Endodermal cell (in vitro differentiated cells): ENCODE results near the gene CAMTA1. TPM values are rescaled to one million over a fixed set of nuclear protein-coding genes. Genes with fewer than 3 reads are reported as not detected.

ENCODE experiments used
- DNase-seq: peaks from one replicate; pipeline ENCODE4 v3.0.0-alpha.2; 2017
- H3K27ac ChIP-seq: 2 replicates; pipeline ENCODE4 v1.5.1; 2013; ENCODE audit warnings: mild to moderate bottlenecking, low read depth, low read length, moderate library complexity
- H3K27me3 ChIP-seq: 2 replicates; pipeline ENCODE4 v1.6.1; 2013; ENCODE audit warnings: mild to moderate bottlenecking, low read length, moderate library complexity; ENCODE audit not compliant: insufficient read depth, control insufficient read depth, poor library complexity, severe bottlenecking
- H3K36me3 ChIP-seq: 2 replicates; pipeline ENCODE4 v1.7.0; 2013; ENCODE audit warnings: mild to moderate bottlenecking, low read length, moderate library complexity; ENCODE audit not compliant: control insufficient read depth, insufficient read depth
- H3K4me1 ChIP-seq: one replicate; pipeline ENCODE4 v1.7.0; 2013; ENCODE audit warnings: low read length; ENCODE audit not compliant: control insufficient read depth, insufficient read depth
- H3K4me3 ChIP-seq: 2 replicates; pipeline ENCODE4 v1.5.1; 2013; ENCODE audit warnings: mild to moderate bottlenecking, low read length, moderate library complexity
- H3K9ac ChIP-seq: 2 replicates; pipeline ENCODE4 v1.6.1; 2013; ENCODE audit warnings: mild to moderate bottlenecking, low read length, moderate library complexity; ENCODE audit not compliant: poor library complexity, severe bottlenecking; ENCODE audit errors: extremely low read depth
- H3K9me3 ChIP-seq: 2 replicates; pipeline ENCODE4 v1.6.1; 2013; ENCODE audit warnings: mild to moderate bottlenecking, low read length, moderate library complexity; ENCODE audit not compliant: control insufficient read depth
- H3K27ac Mint-ChIP-seq: 2 replicates; pipeline ENCODE4 v1.8.0; 2020; ENCODE audit warnings: mixed read lengths
- H3K27me3 Mint-ChIP-seq: 2 replicates; pipeline ENCODE4 v1.8.0; 2021; ENCODE audit warnings: mild to moderate bottlenecking, mixed read lengths; ENCODE audit not compliant: insufficient read depth
- H3K36me3 Mint-ChIP-seq: 2 replicates; pipeline ENCODE4 v1.8.0; 2020; ENCODE audit warnings: low read depth, mixed read lengths
- H3K4me1 Mint-ChIP-seq: 2 replicates; pipeline ENCODE4 v1.8.0; 2020; ENCODE audit warnings: mixed read lengths
- H3K4me3 Mint-ChIP-seq: 2 replicates; pipeline ENCODE4 v1.8.0; 2020; ENCODE audit warnings: mild to moderate bottlenecking, moderate library complexity, mixed read lengths
- H3K9me3 Mint-ChIP-seq: 2 replicates; pipeline ENCODE4 v1.8.0; 2020; ENCODE audit warnings: mild to moderate bottlenecking, mixed read lengths
- WGBS, 2 experiments: methylation state at CpG; one replicate each; pipeline versions ENCODE4 v1.1.5 to v1.1.7; 2013; ENCODE audit warnings: missing lambda C conversion rate in 2 of 2, mixed read lengths in 1 of 2; ENCODE audit not compliant: insufficient coverage in 1 of 2, insufficient read length in 1 of 2; 5-methylcytosine and 5-hydroxymethylcytosine counted together
- total RNA-seq, 2 donors: library from RNA; stranded (reverse); fragmentation: NEBNext Ultra II Directional in 1 of 2; extraction: Animal tissue kit (Norgen Biotek cat#: 25700) in 1 of 2; gene quantifications; 2 replicates in 1 of 2; 3 replicates in 1 of 2; pipeline ENCODE4 v1.2.1, GENCODE V29; 2021
- TF ChIP-seq, protein P1 (sequence below): fragments of 200-600 bp; sonication (generic); conservative IDR thresholded peaks from 2 replicates; pipeline ENCODE4 v1.5.0; 2021; ENCODE audit warnings: antibody characterized with exemption, mild to moderate bottlenecking

The CAMTA1 gene
- total RNA-seq, 2 donors from 2014 or later = 123 to 137 TPM

DNA sequence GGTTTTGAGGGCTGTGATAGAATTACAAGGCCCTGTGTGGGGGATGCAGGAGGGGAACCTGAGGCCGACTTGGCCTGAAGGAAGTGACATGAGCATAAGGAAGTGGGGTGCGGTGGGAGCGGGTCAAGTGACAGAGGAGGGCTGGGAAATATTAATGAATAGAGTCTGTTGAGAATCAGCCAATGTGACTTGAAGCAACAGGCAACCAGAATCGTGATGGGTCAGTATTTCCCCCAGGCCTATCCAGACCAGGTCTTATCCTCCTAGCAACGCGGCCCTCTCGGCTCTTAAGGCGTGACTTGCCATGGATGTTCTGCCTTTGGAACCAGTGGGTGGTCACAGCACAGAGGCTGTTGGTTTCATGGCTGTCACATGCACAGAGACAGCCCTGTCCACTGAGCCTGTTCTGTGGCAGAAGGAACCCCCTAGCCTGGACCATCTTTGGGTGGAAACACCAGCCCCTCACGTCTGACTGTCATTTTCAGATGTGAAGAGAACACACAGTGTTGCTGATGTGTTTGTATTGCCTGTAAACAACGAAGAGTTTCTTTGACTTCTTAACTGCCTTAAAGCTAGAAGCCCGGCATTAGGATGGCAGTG is 468.8 kb downstream of the CAMTA1 start:
- H3K36me3 ChIP-seq = no peaks in the 10 kb centered on the region
- Mint-ChIP-seq H3K9me3 (no peaks in the 10 kb centered on the region), H3K27ac (no peak overlapping the region), H3K36me3 (no peaks in the 10 kb centered on the region), H3K4me1 (no peaks in the 10 kb centered on the region), H3K27me3 (no peaks in the 10 kb centered on the region), H3K4me3 (no peak overlapping the region)
- no peak for DNase-seq
- H3K4me1 ChIP-seq = no peaks in the 10 kb centered on the region
- H3K9ac ChIP-seq = no peak overlapping the region
- H3K4me3 ChIP-seq = no peak overlapping the region
- H3K9me3 ChIP-seq = no peaks in the 10 kb centered on the region
- TF ChIP-seq, protein P1, sequence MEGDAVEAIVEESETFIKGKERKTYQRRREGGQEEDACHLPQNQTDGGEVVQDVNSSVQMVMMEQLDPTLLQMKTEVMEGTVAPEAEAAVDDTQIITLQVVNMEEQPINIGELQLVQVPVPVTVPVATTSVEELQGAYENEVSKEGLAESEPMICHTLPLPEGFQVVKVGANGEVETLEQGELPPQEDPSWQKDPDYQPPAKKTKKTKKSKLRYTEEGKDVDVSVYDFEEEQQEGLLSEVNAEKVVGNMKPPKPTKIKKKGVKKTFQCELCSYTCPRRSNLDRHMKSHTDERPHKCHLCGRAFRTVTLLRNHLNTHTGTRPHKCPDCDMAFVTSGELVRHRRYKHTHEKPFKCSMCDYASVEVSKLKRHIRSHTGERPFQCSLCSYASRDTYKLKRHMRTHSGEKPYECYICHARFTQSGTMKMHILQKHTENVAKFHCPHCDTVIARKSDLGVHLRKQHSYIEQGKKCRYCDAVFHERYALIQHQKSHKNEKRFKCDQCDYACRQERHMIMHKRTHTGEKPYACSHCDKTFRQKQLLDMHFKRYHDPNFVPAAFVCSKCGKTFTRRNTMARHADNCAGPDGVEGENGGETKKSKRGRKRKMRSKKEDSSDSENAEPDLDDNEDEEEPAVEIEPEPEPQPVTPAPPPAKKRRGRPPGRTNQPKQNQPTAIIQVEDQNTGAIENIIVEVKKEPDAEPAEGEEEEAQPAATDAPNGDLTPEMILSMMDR = no peak
- no peak overlapping the region for H3K27ac ChIP-seq
- WGBS, 2 experiments = 88 to 90% methylated on average over 10 to 11 of the region's 11 CpGs
- no peaks in the 10 kb centered on the region for H3K27me3 ChIP-seq

GRCh38 chr1:7255303-7256058 is 470.2 kb downstream of the CAMTA1 start:
- H3K27me3 Mint-ChIP-seq = no peaks in the 10 kb centered on the region
- Histone ChIP-seq H3K36me3 (no peaks in the 10 kb centered on the region), H3K4me3 (no peak overlapping the region), H3K9me3 (no peaks in the 10 kb centered on the region), H3K27me3 (no peaks in the 10 kb centered on the region), H3K9ac (no peak overlapping the region), H3K27ac (no peak overlapping the region), H3K4me1 (no peaks in the 10 kb centered on the region)
- no peaks in the 10 kb centered on the region for H3K9me3 Mint-ChIP-seq
- no peaks in the 10 kb centered on the region for H3K4me1 Mint-ChIP-seq
- no peak overlapping the region for H3K4me3 Mint-ChIP-seq
- no peak for DNase-seq
- WGBS, 2 experiments = 86 to 96% methylated on average over 8 to 13 of the region's 13 CpGs
- TF ChIP-seq, protein P1 = no peak
- H3K27ac Mint-ChIP-seq = no peak overlapping the region
- H3K36me3 Mint-ChIP-seq = no peaks in the 10 kb centered on the region

- H3K27ac Mint-ChIP-seq = no peak overlapping the region
- 59 to 91% methylated on average over 3 to 7 of the region's 7 CpGs for WGBS, 2 experiments
Measured at GRCh38 chr1:7256526-7256925, 471.3 kb downstream of the CAMTA1 start.

More at GRCh38 chr1:7256526-7256925, 471.3 kb downstream of the CAMTA1 start:
- H3K9me3 Mint-ChIP-seq = no peaks in the 10 kb centered on the region
- H3K4me3 Mint-ChIP-seq = no peak overlapping the region
- H3K36me3 Mint-ChIP-seq = no peaks in the 10 kb centered on the region
- Histone ChIP-seq H3K9me3 (no peaks in the 10 kb centered on the region), H3K36me3 (no peaks in the 10 kb centered on the region), H3K4me3 (no peak overlapping the region), H3K9ac (no peak overlapping the region), H3K4me1 (no peaks in the 10 kb centered on the region), H3K27ac (no peak overlapping the region), H3K27me3 (no peaks in the 10 kb centered on the region)
- TF ChIP-seq, protein P1 = no peak
- DNase-seq = no peak
- H3K4me1 Mint-ChIP-seq = no peaks in the 10 kb centered on the region
- no peaks in the 10 kb centered on the region for H3K27me3 Mint-ChIP-seq
